GM11168 (cell line): ENCODE results near the gene MAML3.

ENCODE experiments used
- in situ Hi-C: fragments of 300-500 bp; cut with MboI; formaldehyde crosslinking; loops from one replicate; pipeline ENCODE4 v1.12.0; 2022; ENCODE audit warnings: low sequenced_read_pairs; ENCODE audit not compliant: unreplicated experiment

Gene MAML3

DNA sequence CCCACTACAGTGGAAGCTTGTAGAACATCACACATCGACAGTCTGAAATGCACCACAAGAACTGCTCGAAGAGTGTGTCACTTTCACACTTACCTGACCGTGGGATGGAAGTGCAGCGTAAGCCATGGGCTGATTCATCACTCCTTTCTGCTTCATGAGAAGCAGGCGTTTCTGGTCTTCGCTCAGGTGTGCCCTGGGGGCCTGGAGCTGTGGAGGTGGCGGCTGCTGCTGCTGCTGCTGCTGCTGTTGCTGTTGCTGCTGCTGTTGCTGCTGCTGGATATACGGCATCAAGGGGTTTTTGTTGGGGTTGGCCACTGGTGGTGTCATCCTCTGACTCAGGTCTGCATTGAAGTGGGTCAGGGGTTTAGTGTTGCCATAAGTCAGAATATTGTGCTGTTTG, 264.7 kb downstream of the MAML3 start:
- in situ Hi-C loops, result no loop called here

GRCh38 chr4:139887962-139888735, 265.8 kb downstream of the MAML3 start:
- in situ Hi-C loops, result no loop called here

DNA sequence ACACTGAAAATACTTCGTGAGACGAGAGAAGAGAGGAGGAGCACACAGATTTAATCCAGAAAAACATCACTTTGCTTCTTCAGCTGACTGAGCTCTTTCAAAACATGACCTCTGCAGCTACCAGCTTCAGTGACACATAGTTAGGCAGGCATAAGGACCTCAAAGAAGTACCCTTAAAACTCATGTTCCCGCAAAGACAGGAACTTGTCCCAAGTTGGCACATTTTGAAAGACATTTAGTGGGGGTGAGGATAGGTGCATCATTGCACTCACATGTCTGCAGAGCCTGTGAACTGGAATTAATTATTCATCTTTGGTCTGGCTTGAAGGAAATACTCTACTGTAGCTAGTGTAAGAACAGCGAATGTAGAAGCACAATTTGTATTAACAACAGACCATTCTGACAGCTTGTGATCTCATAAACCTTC, 266.6 kb downstream of the MAML3 start:
- in situ Hi-C loops, result no loop called here

DNA sequence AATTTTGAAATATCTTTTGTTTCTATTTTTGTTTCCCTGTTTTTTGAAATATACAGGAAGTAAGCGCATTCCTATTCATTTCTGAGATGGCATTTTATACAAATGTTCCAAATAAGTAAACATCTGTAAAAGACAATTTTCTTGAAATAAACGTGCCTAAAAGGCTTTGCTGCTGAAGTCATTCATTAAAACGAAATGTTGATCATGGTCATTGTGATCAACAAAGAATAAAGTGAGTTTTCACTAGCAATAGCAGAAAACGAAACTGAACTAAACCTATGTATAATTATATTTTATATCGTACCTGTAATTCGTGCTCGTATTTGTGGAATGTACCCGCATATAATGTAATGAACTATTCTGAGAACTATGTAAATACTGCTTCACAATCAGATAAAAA, 267.2 kb downstream of the MAML3 start:
- in situ Hi-C loops, result no loop called here

- in situ Hi-C loops, result no loop called here
Observed at GRCh38 chr4:139884438-139884837, 269.5 kb downstream of the MAML3 start.

GRCh38 chr4:139880841-139881240, 273.1 kb downstream of the MAML3 start:
- in situ Hi-C loops, result no loop called here

- in situ Hi-C loops, result no loop called here
Observed at GRCh38 chr4:139878050-139878449, 275.9 kb downstream of the MAML3 start.

- in situ Hi-C loops, result no loop called here
Observed at GRCh38 chr4:139876337-139876941, 277.5 kb downstream of the MAML3 start.

DNA sequence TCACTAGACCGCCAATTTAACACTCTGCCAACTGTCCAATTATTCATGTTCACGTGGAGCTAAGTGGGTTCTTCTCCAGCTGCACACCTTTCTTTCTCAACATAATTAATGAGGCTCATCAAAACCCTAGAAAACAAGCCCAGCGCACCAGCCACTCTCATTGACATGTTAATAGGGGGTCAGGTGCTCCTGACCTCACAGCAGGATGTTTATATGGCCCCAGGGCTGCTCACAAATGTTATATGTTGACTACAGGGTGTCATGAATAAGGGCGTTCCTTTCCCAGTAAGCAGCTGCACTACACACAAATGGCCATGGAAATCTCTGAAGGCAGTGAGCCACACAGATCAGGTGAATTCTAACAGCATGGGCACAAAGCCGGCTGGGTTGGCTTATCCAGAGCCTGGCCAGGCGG, 278.6 kb downstream of the MAML3 start:
- in situ Hi-C loops, result no loop called here

DNA sequence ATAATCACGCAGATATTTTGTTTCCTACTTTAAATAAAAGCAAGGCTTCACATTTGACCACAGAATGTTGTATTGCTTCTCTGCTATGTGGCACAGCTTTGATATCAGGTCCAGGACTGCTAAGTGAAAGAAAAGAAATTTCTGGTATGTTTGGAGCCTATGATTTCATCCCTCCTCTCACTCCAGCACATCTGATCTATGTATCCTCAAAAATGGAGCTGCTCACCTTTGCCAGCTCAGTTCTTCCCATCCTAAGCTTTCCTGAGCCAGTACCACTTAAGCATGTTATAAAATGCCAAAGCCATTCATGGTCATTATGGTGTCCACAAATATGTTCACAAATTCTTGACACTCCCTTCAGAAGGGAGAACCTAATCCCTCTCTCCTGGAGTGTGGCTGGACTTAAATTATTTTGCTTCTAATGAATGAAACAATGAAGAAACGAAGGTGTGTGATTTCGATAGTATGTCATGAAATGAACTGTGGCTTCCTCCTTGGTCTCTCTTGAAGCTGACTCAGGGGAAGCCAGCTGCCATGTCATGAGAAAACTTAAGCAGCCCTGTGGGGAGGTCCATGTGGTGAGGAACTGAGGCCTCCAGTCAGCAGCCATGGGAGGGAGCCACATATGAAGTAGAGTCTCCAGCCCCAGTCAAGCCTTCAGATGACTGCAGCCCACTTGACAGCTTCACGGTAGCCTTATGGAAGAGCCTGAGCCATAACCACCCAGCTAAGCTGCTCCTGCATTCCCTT, 280.7 kb downstream of the MAML3 start:
- in situ Hi-C loops, result no loop called here

DNA sequence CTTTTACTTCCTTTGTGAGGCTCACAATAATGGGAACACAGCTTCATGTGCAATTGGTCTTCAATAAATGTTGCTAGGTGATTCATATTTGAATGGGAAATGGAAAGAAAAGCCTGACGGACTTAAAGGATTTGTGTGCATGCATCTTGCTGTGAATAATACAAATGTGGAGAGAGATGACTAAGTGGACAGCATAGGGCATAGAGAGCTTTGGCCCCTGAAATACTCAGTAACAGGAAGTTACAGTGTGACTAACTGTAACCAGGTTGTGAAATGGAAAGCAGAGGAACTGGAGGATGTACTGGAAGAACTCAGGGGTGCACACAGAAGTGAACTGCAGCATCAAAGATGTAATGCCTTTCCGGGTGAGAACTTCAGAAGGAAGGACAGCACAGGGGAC, 281.7 kb downstream of the MAML3 start:
- in situ Hi-C loops, result no loop called here

DNA sequence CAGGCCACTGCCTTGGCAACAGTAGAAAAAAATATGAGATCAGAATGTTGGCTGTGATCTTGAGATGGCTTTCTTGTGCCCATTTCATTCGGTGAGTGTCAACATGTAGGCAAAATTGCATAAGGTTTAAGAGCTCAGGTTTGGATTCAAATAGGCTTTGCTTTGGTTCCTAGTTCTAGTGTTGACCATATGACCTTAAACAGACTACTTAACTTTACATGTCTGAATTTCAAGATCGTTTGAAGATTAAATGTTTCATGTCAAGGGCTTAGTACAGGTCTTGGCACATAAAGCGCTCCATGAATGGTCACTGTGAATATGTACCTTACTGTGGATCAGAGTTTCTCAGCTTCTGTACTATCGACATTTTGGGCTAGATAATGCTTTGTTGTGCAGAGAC, 284.2 kb downstream of the MAML3 start:
- in situ Hi-C loops, result no loop called here

DNA sequence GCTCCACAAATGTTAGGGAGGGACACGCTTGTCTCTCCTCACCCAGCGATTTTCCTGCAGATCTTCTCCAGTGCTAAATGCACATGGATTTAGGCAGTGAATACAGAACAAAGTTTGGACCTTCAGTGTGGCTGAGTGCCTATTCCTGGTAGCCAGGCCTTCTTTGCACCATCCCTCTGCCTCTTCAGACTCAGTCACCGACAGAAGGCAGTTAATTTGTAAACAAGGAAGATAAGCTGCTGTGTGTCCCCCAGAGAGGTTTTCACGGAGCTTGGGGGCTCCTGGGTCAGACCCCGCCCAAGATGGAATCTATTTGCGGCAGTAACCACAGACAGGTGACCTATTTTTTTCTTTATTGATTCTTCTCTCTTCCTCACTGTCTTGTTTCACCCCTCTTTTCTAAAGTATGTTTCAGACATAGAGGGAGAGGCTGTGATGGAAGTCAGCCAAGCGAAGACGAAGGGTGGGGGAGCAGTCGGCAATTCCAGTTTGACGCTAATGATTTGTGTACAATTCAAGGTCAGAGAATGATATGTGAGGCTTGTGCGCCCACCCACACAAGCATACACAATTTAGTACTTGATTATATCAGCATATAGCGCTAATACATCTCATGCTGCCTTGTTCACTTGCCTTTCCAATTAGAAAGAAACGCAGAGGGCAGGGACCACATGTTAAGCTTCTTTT, 287.6 kb downstream of the MAML3 start:
- in situ Hi-C loops, result no loop called here

DNA sequence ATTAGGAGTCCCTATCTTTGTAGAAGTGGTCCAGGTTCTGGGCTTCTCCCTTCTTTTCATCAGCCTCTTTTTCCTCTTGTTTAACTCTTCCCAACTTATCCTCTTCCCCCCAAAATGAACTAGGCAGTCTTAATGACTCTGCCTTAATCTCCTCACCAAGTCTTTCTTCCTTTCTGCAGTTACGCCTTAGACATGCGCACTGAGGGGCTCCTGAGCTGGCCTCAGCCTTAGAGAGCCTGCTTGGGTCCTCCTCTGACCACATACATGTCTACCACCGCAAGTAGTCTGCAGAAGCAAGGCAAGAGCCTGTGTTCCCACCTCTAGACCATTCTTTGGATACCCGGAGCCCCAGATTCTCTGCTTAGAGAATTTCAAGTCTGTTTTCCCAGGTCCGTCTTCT, 288.4 kb downstream of the MAML3 start:
- in situ Hi-C loops, result no loop called here

GRCh38 chr4:139863531-139863930, 290.5 kb downstream of the MAML3 start:
- in situ Hi-C loops, result no loop called here

GRCh38 chr4:139861471-139861870, 292.5 kb downstream of the MAML3 start:
- in situ Hi-C loops, result no loop called here

- in situ Hi-C loops, result no loop called here
Observed at GRCh38 chr4:139860435-139861024, 293.5 kb downstream of the MAML3 start.

DNA sequence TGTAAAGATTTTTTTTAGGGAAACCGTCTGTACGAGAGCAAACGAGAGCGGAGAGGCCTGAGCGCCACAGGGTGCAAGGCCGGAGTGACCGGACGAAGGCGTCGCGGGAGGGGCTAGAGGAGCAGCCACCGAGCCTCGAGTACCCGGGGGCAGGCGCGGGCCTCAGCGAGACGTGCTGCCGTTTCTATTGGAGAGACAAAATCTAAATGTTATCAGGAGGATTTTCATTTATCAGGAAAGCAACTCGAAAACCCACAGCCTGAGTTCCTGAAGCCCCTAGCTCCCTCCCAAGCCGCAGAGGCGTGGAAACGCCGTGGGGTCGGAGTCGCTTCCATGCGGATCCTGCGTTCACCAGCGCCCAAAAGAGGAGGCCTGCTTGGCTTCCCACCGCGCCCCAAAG, 294.1 kb downstream of the MAML3 start:
- in situ Hi-C loops, result no loop called here

DNA sequence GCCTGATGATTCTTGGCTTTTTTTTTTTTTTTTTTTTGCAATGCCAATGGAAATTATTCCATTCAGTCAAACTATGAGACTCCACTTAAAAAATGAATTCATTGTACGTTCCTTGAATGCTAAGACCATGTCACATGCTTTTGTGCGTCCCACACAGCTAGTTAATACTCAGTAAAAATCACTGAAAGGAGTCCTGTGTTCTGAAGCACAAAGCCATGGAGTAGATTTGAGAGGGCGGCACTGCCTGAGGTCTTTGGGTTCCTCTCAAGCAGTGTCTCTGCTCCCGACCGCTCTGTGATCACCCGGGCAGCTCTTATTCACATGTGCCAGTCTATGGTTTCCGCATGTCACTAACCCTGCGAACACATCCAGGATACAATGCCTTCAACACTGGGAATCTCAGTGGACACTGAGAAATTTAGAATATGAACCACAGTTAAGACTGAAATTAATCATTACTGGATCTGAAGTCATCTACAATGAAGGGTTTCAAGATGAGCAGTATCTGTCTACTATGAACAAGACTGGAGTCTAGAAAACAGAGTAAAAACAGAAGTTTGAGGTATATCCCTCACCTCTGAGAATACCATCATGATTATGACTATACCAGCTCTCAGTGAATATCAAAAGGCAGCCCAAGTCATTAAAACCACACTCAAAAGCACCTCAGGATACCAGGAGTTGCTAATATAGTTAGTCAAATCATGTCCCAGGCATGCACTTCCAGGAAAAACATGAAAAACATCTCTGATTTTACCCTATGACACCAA, 295.4 kb downstream of the MAML3 start:
- in situ Hi-C loops, result no loop called here

DNA sequence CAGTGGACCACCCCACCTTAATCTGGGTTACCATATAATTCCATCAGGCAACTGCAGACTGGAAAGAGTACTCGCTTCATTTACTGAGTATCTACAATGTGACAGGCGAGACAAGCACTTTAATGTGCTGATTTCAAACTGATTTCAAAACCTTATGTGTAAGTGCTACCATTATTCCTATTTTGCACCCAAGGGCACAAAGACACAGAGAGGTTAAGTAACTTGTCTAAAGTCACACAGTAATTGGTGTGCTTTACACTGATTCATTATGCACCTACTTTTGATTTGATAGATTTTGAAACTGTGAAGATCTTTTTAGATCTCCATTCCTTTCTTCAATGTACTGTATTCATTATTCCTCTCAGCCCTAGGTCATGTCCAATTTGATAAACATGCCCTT, 296.0 kb downstream of the MAML3 start:
- in situ Hi-C loops, result no loop called here
